Mucosa of rectum (tissue), 2 donors: Measurements from ENCODE around the gene MEF2C.
"Not testable (repeated sequence)": the region's sequence is repeated elsewhere in the genome, so short reads cannot be mapped to it uniquely, and the experiment has no call there.

Source experiments
- H3K27ac ChIP-seq, 2 donors: one replicate each; pipeline ENCODE4 v1.7.0; 2013; ENCODE audit warnings: inconsistent platforms in 2 of 2, low read depth in 2 of 2, low read length in 2 of 2
- H3K27me3 ChIP-seq, 2 donors: one replicate each; pipeline ENCODE4 v1.7.0; 2013; ENCODE audit warnings: low read length in 2 of 2; ENCODE audit not compliant: control insufficient read depth in 2 of 2, insufficient read depth in 2 of 2
- H3K36me3 ChIP-seq, 2 donors: one replicate each; pipeline ENCODE4 v1.7.0; 2013; ENCODE audit warnings: low read length in 2 of 2; ENCODE audit not compliant: control insufficient read depth in 2 of 2, insufficient read depth in 2 of 2
- H3K4me1 ChIP-seq, 2 donors: one replicate each; pipeline ENCODE4 v1.7.0; 2013; ENCODE audit warnings: low read length in 2 of 2, mild to moderate bottlenecking in 1 of 2; ENCODE audit not compliant: control insufficient read depth in 2 of 2, insufficient read depth in 2 of 2
- H3K4me3 ChIP-seq, 2 donors: one replicate each; pipeline ENCODE4 v1.7.0; 2013; ENCODE audit warnings: low read length in 2 of 2
- H3K9ac ChIP-seq, 2 donors: one replicate each; pipeline ENCODE4 v1.7.0; 2013; ENCODE audit warnings: low read length in 2 of 2, low read depth in 1 of 2, mild to moderate bottlenecking in 1 of 2
- H3K9me3 ChIP-seq, 2 donors: one replicate each; pipeline ENCODE4 v1.7.0; 2013; ENCODE audit warnings: low read length in 2 of 2; ENCODE audit not compliant: control insufficient read depth in 2 of 2
- donor health status: healthy.
- donor health status: Normal muscosa, but diverticular disease.

Gene MEF2C

DNA sequence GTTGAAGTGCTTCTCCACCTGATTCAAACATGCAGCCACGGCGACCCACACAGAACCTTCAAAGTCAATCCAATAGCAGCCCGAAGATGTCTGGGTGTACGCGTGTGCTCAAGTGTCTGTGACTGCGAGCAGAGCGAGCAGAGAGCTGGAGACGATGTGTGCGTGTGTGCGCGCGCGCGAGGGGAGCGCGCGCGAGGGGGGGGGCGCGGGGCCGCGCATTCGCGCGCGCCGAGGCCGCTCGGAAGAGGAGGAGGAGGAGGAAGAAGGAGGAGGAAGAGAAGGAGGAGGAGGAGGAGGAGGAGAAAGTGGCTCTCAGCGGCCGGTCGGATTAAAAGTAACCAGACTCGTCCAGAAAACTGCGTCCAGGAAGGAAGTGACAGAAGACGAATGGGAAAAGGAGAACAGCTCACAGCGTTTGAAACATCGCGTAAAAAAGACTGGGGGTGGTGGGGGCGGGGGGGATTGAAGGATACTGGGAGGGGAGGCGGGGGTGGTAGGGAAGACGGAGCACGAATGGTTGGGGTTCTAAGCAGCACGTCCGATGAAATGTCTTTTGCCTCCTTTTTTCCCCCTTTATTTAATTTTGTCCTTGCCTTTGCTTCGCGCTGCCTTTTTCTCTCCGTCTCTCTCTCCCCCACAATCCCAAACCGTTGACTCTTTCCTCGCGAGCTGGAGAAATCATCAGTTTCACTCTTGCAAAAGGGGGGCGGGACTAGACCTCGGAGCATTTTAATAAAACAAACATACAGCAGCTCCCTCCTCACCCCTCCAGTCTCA is at the start of gene MEF2C:
MEF2C (minus strand) TSS at position 126 of the 777 bp plus-strand sequence. CDS start 59,396 bp downstream, outside the sequence.
- H3K36me3 ChIP-seq: no peaks in the 10 kb centered on the region
- peak within 1 kb of the TSS; percentile 79 to 91 for H3K4me3 ChIP-seq
- no peaks in the 10 kb centered on the region for H3K9me3 ChIP-seq
- peaks cover 0 to 14% of the 10 kb centered on the region in 2 donors for H3K4me1 ChIP-seq
- no peaks in the 10 kb centered on the region for H3K27me3 ChIP-seq
- peak within 1 kb of the TSS; percentile 75 to 79 for H3K27ac ChIP-seq
- H3K9ac ChIP-seq: peak within 1 kb of the TSS; percentile 66 to 71

DNA sequence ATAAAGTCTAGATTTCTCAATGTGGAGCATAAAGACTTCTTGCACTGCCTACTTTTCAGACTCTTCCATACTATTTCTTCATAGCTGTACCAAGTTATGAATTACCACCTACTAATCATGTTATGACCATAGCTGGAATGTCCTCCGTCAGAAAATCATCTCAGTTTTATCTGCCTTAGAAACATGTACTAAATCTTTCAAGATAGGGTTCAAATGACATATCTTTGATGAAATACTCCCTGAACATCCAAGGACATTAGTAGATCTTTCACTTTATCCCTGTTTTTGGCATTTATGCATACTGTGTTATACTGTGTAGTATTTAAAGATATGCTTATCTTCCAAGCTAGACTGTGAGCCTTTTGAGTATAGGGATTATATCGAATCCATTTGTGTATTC is 49.6 kb upstream of the MEF2C start:
- H3K27ac ChIP-seq: no peak overlapping the region
- H3K9me3 ChIP-seq: no peaks in the 10 kb centered on the region
- no peak overlapping the region for H3K4me3 ChIP-seq

DNA sequence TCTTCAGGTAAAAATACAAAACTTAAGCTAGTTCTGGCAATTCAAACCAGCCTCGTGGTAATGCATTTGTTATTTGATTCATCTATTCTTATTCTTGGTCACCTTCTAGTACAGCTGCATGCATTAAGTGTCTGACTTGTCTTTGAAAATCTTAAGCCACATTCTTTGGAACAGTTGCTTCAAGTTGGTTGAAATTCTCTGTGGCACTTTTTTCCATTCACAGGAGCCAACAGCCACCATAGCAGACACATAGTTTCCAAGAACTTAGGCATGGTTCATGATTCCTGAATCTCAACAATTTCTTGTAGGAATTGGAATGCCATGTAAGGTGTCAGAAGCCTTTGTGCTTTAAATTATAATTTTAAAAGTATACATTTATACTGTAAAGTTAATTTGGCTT is 47.4 kb upstream of the MEF2C start:
- no peak overlapping the region for H3K9ac ChIP-seq
- no peaks in the 10 kb centered on the region for H3K27me3 ChIP-seq
- no peaks in the 10 kb centered on the region for H3K36me3 ChIP-seq
- no peak overlapping the region for H3K4me3 ChIP-seq
- H3K4me1 ChIP-seq: no peaks in the 10 kb centered on the region
- H3K9me3 ChIP-seq: no peaks in the 10 kb centered on the region
- no peak overlapping the region for H3K27ac ChIP-seq

More for the DNA sequence above, 49.6 kb upstream of the MEF2C start:
- H3K4me1 ChIP-seq: peaks cover 5 to 8% of the 10 kb centered on the region in 2 donors
- no peaks in the 10 kb centered on the region for H3K27me3 ChIP-seq
- no peaks in the 10 kb centered on the region for H3K36me3 ChIP-seq
- H3K9ac ChIP-seq: no peak overlapping the region

DNA sequence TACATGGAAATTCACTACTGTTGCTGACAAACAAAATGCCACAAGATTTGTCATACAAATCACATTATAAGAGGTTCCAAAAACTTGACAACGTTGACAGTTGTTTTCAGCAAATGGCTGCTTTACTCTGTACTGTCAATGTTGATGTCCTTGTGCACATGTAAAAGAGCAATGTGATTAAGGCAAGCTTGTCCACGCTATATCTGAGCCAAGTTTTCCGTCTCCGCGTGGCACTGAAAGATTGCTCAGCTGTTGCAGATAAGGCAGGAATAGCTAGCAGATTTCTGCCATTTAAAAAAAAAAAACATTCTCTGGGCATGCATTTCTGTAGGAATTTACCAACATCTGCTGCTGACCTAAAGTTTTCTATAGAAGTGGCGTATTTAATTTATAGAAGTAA is 46.4 kb upstream of the MEF2C start:
- Histone ChIP-seq H3K4me3 (no peak overlapping the region), H3K36me3 (no peaks in the 10 kb centered on the region), H3K9ac (no peak overlapping the region), H3K4me1 (no peaks in the 10 kb centered on the region), H3K27me3 (no peaks in the 10 kb centered on the region), H3K27ac (no peak overlapping the region), H3K9me3 (no peaks in the 10 kb centered on the region)

DNA sequence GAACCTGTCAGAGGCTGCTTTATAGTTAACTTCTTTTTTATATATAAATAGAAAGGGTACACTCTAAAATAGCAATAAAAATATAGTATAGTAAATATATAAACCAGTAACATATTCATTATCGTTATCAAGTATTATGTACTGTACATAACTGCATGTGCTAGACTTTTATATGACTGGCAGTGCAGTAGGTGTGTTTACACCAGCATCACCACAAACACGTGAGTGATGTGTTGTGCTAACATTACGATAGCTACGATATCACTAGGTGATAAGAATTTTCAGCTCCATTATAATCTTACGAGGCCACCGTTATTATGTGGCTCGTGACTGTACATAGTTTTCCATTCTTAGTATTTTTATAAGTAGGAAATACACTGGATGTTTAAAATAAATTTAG is 43.8 kb upstream of the MEF2C start:
- H3K9me3 ChIP-seq: no peaks in the 10 kb centered on the region
- H3K27ac ChIP-seq: no peak overlapping the region
- H3K27me3 ChIP-seq: no peaks in the 10 kb centered on the region

DNA sequence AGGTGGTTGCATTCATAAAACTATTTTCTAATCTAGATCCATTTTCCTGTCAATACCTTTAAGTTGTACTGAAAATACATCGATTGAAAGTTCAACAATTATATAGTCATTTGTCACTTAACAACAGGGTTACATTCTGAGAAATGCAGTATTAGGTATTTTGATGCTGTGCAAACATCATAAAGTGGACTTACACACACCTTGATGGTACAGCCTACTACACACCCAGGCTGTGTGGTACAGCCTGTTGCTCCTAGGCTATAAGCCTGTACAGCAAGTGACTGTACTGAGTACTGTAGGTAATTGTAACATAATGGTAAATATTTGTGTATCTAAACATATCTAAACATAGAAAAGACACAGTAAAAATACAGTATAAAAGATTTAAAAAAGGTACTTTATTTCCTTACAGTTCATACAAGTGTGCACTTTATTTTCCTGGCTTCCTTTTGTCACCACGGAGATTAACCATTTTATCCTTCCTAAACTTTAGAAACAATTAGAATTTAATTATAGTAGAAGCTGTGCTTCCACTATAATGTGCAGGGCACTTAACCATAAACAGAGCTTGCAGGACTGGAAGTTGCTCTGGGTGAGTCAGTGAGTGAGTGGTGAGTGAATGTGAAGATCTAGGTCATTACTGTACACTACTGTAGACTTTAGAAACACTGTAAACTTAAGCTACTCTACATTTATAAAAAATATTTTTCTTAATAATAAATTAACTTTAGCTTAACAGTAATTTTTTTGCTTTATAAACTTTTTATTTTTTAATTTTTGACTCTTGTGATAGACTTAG is 42.9 kb upstream of the MEF2C start:
- H3K4me1 ChIP-seq: no peaks in the 10 kb centered on the region
- H3K4me3 ChIP-seq: no peak overlapping the region
- no peaks in the 10 kb centered on the region for H3K9me3 ChIP-seq
- H3K9ac ChIP-seq: no peak overlapping the region
- no peak overlapping the region for H3K27ac ChIP-seq
- H3K27me3 ChIP-seq: no peaks in the 10 kb centered on the region
- H3K36me3 ChIP-seq: no peaks in the 10 kb centered on the region

More for the DNA sequence above, 43.8 kb upstream of the MEF2C start:
- Histone ChIP-seq H3K4me1 (no peaks in the 10 kb centered on the region), H3K36me3 (no peaks in the 10 kb centered on the region), H3K4me3 (no peak overlapping the region), H3K9ac (no peak overlapping the region)

DNA sequence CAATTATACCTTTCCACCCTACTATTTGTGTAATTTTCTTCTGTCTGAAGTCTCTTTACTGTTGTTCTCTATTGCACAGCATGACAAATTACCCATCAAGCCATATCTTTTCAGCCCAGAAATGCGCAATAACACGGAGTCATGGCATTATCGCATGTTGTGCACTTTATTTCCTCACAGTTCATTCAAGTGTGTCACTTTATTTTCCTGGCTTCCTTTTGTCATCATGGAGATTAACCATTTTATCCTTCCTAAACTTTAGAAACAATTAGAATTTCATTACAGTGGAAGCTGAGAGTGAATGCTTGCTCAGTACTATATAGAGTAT is 41.3 kb upstream of the MEF2C start:
- H3K36me3 ChIP-seq: no peaks in the 10 kb centered on the region
- no peak overlapping the region for H3K4me3 ChIP-seq
- H3K9ac ChIP-seq: no peak overlapping the region
- H3K27me3 ChIP-seq: no peaks in the 10 kb centered on the region
- H3K4me1 ChIP-seq: no peaks in the 10 kb centered on the region
- H3K9me3 ChIP-seq: no peaks in the 10 kb centered on the region
- H3K27ac ChIP-seq: no peak overlapping the region

DNA sequence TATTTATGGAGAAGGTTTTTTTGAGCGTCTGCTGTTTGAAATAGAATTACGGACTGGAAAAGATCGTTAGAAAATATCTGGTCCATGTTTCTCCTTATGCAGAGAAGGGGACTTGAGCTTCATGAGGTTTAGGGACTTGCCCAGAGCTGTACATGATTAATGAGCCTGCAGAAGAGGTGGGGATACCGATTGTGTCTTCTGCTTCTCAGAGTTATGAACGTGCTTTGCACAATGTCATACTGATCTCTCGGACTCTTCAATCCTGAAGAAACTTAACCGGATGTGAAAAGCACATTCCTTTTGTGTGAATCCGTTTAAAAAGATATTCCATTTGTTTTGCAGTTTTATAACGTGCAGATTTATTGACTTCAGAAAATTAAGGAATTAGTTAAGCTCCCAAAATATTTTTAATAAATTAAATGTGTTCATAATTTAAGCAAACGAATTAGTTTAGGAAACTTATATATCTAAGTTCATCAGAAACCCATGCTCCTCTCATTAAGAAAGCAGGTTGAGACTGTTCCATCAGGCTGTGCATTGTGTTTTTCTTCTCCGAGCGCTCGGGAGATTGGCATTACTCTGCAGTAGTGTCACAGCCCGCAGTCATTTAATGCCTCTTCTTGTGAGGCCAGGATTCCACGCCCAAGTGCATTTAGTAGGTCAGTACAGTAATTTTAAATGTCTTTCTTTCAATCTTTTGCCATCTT is 40.8 kb upstream of the MEF2C start:
- no peak overlapping the region for H3K9ac ChIP-seq
- no peaks in the 10 kb centered on the region for H3K36me3 ChIP-seq
- H3K4me3 ChIP-seq: no peak overlapping the region
- no peak overlapping the region for H3K27ac ChIP-seq
- H3K27me3 ChIP-seq: no peaks in the 10 kb centered on the region
- no peaks in the 10 kb centered on the region for H3K4me1 ChIP-seq
- H3K9me3 ChIP-seq: no peaks in the 10 kb centered on the region

DNA sequence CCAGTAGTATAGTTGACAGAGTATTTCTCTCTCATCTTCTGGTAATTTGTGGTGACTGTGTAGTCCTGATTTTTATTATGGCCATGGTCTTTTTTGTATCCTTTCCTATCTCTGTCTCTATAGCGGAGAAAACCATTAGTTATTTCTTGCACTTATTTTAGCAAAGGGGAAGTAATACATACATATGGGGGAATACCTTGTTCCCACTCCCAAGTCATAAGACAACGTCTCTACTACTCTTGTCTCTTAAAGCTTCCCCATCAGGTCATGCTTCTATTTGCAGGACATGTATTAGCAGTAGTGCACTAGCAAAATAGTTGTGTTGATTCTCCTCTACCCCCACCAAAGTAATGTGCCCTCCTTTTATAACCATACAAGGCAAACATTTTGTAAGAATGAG is 29.8 kb upstream of the MEF2C start:
- H3K27me3 ChIP-seq, H3K36me3 ChIP-seq, H3K9me3 ChIP-seq, H3K4me3 ChIP-seq, H3K4me1 ChIP-seq, H3K27ac ChIP-seq, H3K9ac ChIP-seq: not testable (repeated sequence)

DNA sequence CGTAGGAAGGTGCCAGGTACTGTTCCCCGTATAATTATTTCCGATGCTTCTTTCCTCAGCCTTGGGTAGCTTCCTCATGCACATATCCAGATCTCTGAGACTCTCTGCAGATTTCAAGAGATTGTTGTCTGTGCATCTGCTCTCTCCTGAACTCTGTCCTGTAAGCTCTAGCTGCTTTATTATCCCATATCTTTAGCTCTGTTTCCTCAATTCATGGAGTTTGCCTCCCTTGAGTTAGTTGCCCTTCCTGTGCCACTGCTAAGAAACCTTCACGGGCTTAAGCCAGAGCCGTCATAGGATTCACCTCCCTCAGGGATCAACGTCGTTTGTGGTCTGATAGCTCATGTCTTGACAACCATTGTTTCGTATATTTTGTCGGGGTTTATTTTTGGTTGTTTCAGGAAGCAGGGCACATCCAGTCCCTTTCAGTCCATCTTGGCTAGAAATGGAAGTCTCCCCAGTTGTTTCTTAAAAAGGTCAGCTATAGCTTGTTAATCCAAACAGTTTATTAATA is 28.1 kb upstream of the MEF2C start:
- H3K27me3 ChIP-seq, H3K9ac ChIP-seq, H3K27ac ChIP-seq, H3K4me1 ChIP-seq, H3K9me3 ChIP-seq, H3K4me3 ChIP-seq, H3K36me3 ChIP-seq: not testable (repeated sequence)
